Islet precursor cell (in vitro differentiated cells): ENCODE measurements around the gene CDKN2D.

Experiments
- DNase-seq: peaks from one replicate; pipeline ENCODE4 v3.0.0-alpha.2; 2018

Gene CDKN2D

GRCh38 chr19:10568826-10569651 lies at the start of gene CDKN2D:
Gene CDKN2D, minus strand, starts transcription at chr19:10568979. Its CDS starts 326 bp downstream, at chr19:10568653.
- DNase-seq, result peak; percentile 100

GRCh38 chr19:10617409-10618121 lies 48.8 kb upstream of the CDKN2D start:
- no peak for DNase-seq

GRCh38 chr19:10615429-10616023 lies 46.7 kb upstream of the CDKN2D start:
- DNase-seq, result no peak

- DNase-seq, result no peak
Observed at GRCh38 chr19:10612499-10613119, 43.8 kb upstream of the CDKN2D start.

GRCh38 chr19:10611907-10612306 lies 43.1 kb upstream of the CDKN2D start:
- no peak for DNase-seq

- peak; percentile 79 for DNase-seq
Observed at GRCh38 chr19:10604460-10604980, 35.7 kb upstream of the CDKN2D start.

- DNase-seq, result no peak
Observed at GRCh38 chr19:10603873-10604459, 35.2 kb upstream of the CDKN2D start.

- no peak for DNase-seq
Observed at GRCh38 chr19:10603084-10603872, 34.5 kb upstream of the CDKN2D start.

GRCh38 chr19:10602330-10603083 lies 33.7 kb upstream of the CDKN2D start:
- DNase-seq, result peak; percentile 89

- no peak for DNase-seq
Observed at GRCh38 chr19:10601999-10602329, 33.2 kb upstream of the CDKN2D start.

GRCh38 chr19:10600149-10600548 lies 31.4 kb upstream of the CDKN2D start:
- DNase-seq, result no peak

GRCh38 chr19:10593820-10594637 lies 25.2 kb upstream of the CDKN2D start:
- peak; percentile 83 for DNase-seq

- DNase-seq, result no peak
Observed at GRCh38 chr19:10593148-10593547, 24.4 kb upstream of the CDKN2D start.

GRCh38 chr19:10587839-10588150 lies 19.0 kb upstream of the CDKN2D start:
- no peak for DNase-seq

- no peak for DNase-seq
Observed at GRCh38 chr19:10587022-10587838, 18.5 kb upstream of the CDKN2D start, which contains the start of gene AP1M2. Gene AP1M2, minus strand, starts transcription at chr19:10587312. Its CDS starts 81 bp downstream, at chr19:10587231.

GRCh38 chr19:10586396-10586795 lies 17.6 kb upstream of the CDKN2D start:
- no peak for DNase-seq

- no peak for DNase-seq
Observed at GRCh38 chr19:10583036-10583776, 14.4 kb upstream of the CDKN2D start.

- no peak for DNase-seq
Observed at GRCh38 chr19:10582091-10582490, 13.3 kb upstream of the CDKN2D start.
